NCI-H446 treated with DMSO at 0.1 percent for 48 hours (cell line): Measurements from ENCODE around the gene RNU1-4.
"Not testable (repeated sequence)": the region's sequence is repeated elsewhere in the genome, so short reads cannot be mapped to it uniquely, and the experiment has no call there.

Experiments used
- DNase-seq: peaks from one replicate; lab custom pipeline; 2025; lab: John Stamatoyannopoulos, UW

Gene RNU1-4

GRCh38 chr1:16740047-16740964, at the start of gene RNU1-4:
TSS of gene RNU1-4 (plus strand) at chr1:16740516.
- DNase-seq = not testable (repeated sequence)

DNA sequence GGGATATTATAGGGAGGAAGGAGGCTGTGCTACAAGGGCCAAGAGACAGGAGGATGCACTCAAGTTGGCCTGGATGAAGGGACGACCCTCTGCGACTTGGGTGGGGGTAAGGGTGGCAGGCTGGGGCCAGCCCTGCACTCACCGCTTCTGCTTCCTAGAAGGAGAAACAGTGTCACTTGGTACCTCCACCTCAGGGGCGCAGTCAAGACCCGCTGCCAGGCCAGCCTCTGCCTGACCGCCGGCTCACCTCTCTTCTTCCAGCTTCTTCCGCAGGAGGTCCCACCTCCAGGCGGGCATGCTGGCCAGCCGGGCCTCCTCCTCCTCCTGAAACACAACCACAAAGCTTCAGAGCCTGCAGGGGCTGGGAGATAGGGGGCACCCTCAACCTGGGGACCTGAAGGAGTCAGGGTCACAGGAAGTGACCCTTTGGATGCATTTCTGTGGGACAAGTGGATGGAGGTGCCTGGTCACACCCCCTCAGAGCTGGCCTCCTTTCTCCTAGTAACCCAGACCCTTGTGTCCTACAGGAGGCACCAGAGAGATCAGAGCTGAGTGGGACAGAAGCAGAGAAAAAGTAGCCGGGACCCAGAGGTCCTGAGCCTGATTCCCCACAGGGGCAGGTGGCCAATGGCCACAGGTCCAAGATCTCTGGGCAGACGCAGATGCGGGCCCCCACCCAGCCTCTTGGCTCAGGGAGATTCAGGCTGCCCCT, 49.2 kb upstream of the RNU1-4 start:
- not testable (repeated sequence) for DNase-seq

- DNase-seq = not testable (repeated sequence)
These were observed 48.0 kb upstream of the RNU1-4 start for GRCh38 chr1:16692283-16692682.

GRCh38 chr1:16692717-16693448, 47.4 kb upstream of the RNU1-4 start:
- not testable (repeated sequence) for DNase-seq

- DNase-seq = not testable (repeated sequence)
These were observed 46.6 kb upstream of the RNU1-4 start for GRCh38 chr1:16693449-16694307.

GRCh38 chr1:16694308-16694702, 46.0 kb upstream of the RNU1-4 start:
- DNase-seq = not testable (repeated sequence)

- DNase-seq = not testable (repeated sequence)
These were observed 43.7 kb upstream of the RNU1-4 start for GRCh38 chr1:16696507-16697150.

- not testable (repeated sequence) for DNase-seq
These were observed 43.2 kb upstream of the RNU1-4 start for GRCh38 chr1:16697152-16697551.

DNA sequence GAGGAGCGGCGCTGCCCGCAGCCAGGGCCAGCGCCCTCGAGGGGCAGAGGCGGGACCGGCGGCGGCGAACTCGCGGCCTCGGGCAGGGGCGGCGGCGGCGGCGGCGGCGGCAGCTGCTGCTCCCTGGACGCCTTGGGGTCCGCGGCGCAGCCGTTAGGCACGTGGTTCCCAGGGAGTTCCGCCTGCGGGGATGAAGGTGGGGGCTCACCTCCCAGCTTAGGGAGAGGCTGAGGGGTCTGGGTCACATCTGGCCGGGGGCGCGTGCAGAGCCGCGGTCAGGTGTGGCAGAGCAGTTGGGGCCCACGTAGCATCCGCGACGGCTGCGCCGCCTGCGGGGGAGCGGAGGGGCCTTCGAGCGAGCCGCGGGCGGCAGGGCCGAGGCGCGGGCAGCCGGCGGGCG, 40.9 kb upstream of the RNU1-4 start:
- not testable (repeated sequence) for DNase-seq

- DNase-seq = not testable (repeated sequence)
These were observed 40.0 kb upstream of the RNU1-4 start for GRCh38 chr1:16700138-16700895.

DNA sequence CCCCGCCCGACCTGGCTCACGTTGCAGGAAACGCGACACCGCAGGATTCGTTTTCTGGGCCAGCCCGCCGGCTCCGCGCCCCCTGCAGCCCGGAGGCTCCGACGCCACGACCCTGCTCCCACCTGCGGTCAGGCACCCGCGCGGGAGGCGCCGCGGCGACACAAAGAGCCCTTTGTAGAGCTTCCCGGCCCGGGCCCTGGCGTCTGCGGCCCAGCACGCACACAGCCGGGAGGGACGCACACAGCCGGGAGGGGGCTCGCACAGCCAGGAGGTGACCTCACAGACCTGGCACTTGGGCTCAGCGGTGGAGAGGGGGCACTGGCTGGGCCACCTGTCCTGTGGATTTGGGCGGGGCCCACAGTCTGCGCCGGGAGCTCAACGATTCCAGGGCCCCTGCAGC, 39.1 kb upstream of the RNU1-4 start:
- DNase-seq = not testable (repeated sequence)

- not testable (repeated sequence) for DNase-seq
These were observed 38.0 kb upstream of the RNU1-4 start for GRCh38 chr1:16702280-16702679.

- DNase-seq = not testable (repeated sequence)
These were observed 37.2 kb upstream of the RNU1-4 start for GRCh38 chr1:16703141-16703540.

DNA sequence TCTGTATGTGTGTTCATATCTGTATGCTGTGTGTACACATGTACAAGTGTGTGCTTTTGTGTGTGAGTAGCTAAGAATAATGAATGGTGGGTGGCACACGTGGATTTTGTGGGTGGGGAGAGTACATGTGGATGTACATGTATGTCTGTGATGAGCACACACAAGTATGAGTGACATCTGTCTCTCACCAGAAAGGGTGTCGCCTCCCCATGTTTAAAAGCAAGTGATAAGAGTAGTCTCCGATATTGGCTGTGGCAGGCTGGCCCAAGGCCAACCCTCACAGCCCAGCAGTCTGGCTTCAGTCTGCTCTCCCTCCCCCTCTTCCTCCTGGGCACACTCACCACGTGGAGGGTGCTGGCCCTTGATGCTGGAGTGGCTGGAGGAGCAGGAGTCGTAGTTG, 36.7 kb upstream of the RNU1-4 start:
- DNase-seq = not testable (repeated sequence)

DNA sequence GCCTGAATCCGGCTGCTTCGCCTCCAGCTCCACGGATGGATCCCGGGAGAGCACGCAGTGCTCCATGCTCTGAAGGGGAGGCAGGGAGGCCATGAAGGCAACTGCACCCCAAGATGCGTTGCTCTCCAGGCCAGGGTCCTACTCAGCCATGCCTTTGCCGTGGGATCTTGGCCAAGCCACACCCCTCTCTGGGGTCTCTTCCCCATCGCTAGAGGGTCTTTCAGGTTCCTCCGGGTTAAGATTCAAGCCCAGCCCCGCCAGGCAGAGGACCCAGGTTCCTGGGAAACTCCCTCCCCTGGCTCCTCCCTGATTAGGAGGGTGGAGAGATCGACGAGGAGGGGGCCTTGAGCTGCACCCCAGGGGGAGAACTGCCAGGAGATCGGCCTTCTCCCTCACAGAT, 36.2 kb upstream of the RNU1-4 start:
- DNase-seq = not testable (repeated sequence)

DNA sequence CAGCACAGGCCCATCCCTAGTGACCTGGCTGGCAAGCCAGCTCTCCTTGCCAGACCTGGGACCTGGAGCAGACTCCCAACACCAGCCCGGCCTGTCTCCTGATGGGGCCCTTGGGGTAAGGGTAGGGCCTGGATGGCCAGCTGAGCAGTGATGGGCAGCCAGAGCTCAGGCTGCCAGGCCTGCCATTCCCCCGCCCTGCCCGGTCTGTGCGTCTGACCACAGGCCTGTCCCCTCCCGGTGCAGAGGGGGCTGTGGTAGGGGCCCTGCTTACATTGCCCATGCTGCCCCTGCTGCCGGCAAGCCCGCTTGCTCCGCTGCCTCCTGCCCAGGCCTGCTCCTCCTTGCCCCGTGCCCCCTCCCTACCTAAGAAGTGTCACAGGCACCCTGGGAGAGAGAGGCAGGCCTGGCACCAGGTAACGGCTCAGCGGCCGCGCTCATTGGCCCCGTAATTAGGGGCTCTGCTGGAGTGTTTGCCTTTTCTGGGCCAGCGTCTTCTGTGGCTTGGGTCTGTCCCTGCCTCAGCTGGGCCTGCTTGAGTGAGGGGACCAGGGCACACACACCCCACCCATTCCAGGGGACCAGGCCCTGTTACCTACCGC, 35.7 kb upstream of the RNU1-4 start:
- DNase-seq = not testable (repeated sequence)

DNA sequence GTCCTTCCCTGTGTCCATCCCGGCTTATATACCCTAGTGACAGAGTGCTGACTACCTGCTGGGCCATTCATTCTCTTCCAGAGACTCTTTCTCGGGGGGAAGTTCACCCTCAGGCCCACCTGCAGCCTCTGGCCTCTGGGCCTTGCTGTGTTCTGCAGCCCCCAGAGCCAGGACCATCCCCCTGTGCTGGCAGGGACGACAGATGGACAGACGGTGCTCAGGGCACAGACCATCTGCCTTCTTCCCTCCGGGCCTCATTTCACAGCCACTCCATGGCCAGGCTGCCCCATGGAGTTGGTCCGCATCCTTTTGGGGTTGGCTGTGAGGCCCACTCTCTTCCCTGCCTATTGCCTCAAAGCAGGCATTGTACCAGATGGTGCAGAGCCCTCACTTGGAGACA, 34.0 kb upstream of the RNU1-4 start:
- DNase-seq = peak; percentile 40

GRCh38 chr1:16707130-16708093, 32.9 kb upstream of the RNU1-4 start:
- not testable (repeated sequence) for DNase-seq
